ENCODE results near the gene CEP85L. TPM values are rescaled to one million over a fixed set of nuclear protein-coding genes. Genes with fewer than 3 reads are reported as not detected.

The CEP85L gene
- total RNA-seq, 1 experiment from 2014 or later: 4.9 TPM

DNA sequence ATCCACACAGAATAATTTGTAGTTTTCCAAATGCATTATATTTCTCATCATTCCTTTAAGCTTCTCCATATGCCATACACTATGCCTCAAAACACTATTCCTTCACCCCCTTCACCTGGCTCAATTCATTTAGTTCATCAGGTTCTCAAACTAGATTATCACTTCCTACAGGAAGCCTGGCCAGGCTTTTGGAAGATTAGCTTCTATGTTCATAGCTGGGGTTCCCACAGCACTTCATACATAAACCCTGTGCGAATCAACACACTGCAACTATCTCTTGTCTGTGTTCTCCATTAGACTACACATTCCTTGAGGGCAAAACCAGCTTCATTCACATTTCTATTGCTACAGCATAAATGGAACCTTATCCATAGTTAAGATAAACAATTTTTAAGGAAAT, 143.8 kb downstream of the CEP85L start:
- no peak overlapping the region for H3K9ac ChIP-seq (ENCODE audit: low read length)
- ChIA-PET POLR2A (no interaction called here), CTCF (no interaction called here), RAD21 (ENCODE audit: low non-redundant PET in 1 of 2, low total read pairs in 2 of 2, uncharacterized antibody in 2 of 2, unreplicated experiment in 2 of 2) (no interaction called here)
- DNase-seq (ENCODE audit: low read depth, low spot score) (no peak), ATAC-seq (no peak)
- H3K36me3 ChIP-seq (ENCODE audit: control insufficient read depth in 1 of 2, insufficient read depth in 2 of 2, low read length in 2 of 2): no peaks in the 10 kb centered on the region
- H3K9me2 ChIP-seq (ENCODE audit: insufficient read depth): no peaks in the 10 kb centered on the region
- H3K4me2 ChIP-seq (ENCODE audit: low read length): no peak overlapping the region
- TF ChIP-seq JUND (IDR thresholded peaks at IDR 0.05): no peak
- TF ChIP-seq, protein P1, sequence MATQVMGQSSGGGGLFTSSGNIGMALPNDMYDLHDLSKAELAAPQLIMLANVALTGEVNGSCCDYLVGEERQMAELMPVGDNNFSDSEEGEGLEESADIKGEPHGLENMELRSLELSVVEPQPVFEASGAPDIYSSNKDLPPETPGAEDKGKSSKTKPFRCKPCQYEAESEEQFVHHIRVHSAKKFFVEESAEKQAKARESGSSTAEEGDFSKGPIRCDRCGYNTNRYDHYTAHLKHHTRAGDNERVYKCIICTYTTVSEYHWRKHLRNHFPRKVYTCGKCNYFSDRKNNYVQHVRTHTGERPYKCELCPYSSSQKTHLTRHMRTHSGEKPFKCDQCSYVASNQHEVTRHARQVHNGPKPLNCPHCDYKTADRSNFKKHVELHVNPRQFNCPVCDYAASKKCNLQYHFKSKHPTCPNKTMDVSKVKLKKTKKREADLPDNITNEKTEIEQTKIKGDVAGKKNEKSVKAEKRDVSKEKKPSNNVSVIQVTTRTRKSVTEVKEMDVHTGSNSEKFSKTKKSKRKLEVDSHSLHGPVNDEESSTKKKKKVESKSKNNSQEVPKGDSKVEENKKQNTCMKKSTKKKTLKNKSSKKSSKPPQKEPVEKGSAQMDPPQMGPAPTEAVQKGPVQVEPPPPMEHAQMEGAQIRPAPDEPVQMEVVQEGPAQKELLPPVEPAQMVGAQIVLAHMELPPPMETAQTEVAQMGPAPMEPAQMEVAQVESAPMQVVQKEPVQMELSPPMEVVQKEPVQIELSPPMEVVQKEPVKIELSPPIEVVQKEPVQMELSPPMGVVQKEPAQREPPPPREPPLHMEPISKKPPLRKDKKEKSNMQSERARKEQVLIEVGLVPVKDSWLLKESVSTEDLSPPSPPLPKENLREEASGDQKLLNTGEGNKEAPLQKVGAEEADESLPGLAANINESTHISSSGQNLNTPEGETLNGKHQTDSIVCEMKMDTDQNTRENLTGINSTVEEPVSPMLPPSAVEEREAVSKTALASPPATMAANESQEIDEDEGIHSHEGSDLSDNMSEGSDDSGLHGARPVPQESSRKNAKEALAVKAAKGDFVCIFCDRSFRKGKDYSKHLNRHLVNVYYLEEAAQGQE (IDR thresholded peaks at IDR 0.05; ENCODE audit: low read depth): no peak
- no peak for TF ChIP-seq EGR1 (IDR thresholded peaks at IDR 0.05; ENCODE audit: low read depth)
- no peak for TF ChIP-seq ZFX (IDR thresholded peaks at IDR 0.05)
- TF ChIP-seq RAD21 (IDR thresholded peaks at IDR 0.05; ENCODE audit: low read depth): no peak
- TF ChIP-seq ELF1 (IDR thresholded peaks at IDR 0.05; ENCODE audit: borderline replicate concordance, low read depth): no peak
- TF ChIP-seq CBX3 (IDR thresholded peaks at IDR 0.05; ENCODE audit: low read depth): no peak
- no peak for TF ChIP-seq EZH2phosphoT487 (IDR thresholded peaks at IDR 0.05; ENCODE audit: borderline replicate concordance)
- TF ChIP-seq ZNF274 (IDR thresholded peaks at IDR 0.05; ENCODE audit: low read depth, low read length): no peak
- no peaks in the 10 kb centered on the region for H3K9me3 ChIP-seq (ENCODE audit: control insufficient read depth in 1 of 2, insufficient read depth in 1 of 2, low read depth in 1 of 2, low read length in 2 of 2)
- H3K4me1 ChIP-seq (ENCODE audit: control insufficient read depth in 1 of 2, insufficient read depth in 2 of 2, low read length in 2 of 2): no peaks in the 10 kb centered on the region
- intact Hi-C loops (cut with micrococcal nuclease): loop anchor here (5.0 to 10.0 kb wide), 2 partner anchors 530 to 663 kb away; no protein-coding TSS in a partner anchor
- no peaks in the 10 kb centered on the region for H4K20me1 ChIP-seq (ENCODE audit: insufficient read depth)
- H3K4me3 ChIP-seq (replicated peaks in 1 of 2; ENCODE audit: low read depth in 1 of 2, low read length in 2 of 2): no peak overlapping the region
- BruUV-seq (replicated peaks): no TSS peak
- H3K27ac ChIP-seq (ENCODE audit: low read depth, low read length): no peak overlapping the region
- no peak overlapping the region for H2AFZ ChIP-seq (ENCODE audit: low read depth, low read length, poor library complexity, severe bottlenecking)
- H3K79me2 ChIP-seq (ENCODE audit: insufficient read depth, low read length): no peaks in the 10 kb centered on the region
- no peaks in the 10 kb centered on the region for H3K27me3 ChIP-seq (ENCODE audit: insufficient read depth, low read length)

Measured in HCT116 (cell line).